Mesendoderm (in vitro differentiated cells): ENCODE results near the gene PTCH2.

Experiments
- DNase-seq: peaks from one replicate; pipeline ENCODE4 v3.0.0; 2013
- H2AK5ac ChIP-seq: 2 replicates; pipeline ENCODE4 v1.6.1; 2013; ENCODE audit warnings: low read length, inconsistent platforms
- H2BK120ac ChIP-seq: 2 replicates; pipeline ENCODE4 v1.6.1; 2013; ENCODE audit warnings: low read depth, mild to moderate bottlenecking, low read length, moderate library complexity, mixed read lengths
- H2BK15ac ChIP-seq: replicated peaks from 2 replicates; pipeline ENCODE4 v1.6.1; 2013; ENCODE audit warnings: low read depth, mild to moderate bottlenecking, moderate library complexity
- H2BK5ac ChIP-seq: 2 replicates; pipeline ENCODE4 v1.6.1; 2013; ENCODE audit warnings: low read length, inconsistent platforms
- H3K18ac ChIP-seq: 2 replicates; pipeline ENCODE4 v1.6.1; 2013; ENCODE audit warnings: mild to moderate bottlenecking, low read length, mixed read lengths
- H3K23ac ChIP-seq: one replicate; pipeline ENCODE4 v1.6.1; 2013; ENCODE audit warnings: low read length
- H3K27ac ChIP-seq: 2 replicates; pipeline ENCODE4 v1.5.1; 2013; ENCODE audit warnings: low read depth, mild to moderate bottlenecking, inconsistent platforms, low read length, moderate library complexity
- H3K27me3 ChIP-seq: 2 replicates; pipeline ENCODE4 v1.6.1; 2013; ENCODE audit warnings: low read length, control low read depth, mild to moderate bottlenecking, inconsistent platforms; ENCODE audit not compliant: insufficient read depth, poor library complexity
- H3K36me3 ChIP-seq: 2 replicates; pipeline ENCODE4 v1.6.1; 2013; ENCODE audit warnings: low read length, inconsistent platforms; ENCODE audit not compliant: control insufficient read depth, insufficient read depth
- H3K4ac ChIP-seq: one replicate; pipeline ENCODE4 v1.6.1; 2013; ENCODE audit warnings: low read depth, mild to moderate bottlenecking, low read length, moderate library complexity
- H3K4me1 ChIP-seq: 2 replicates; pipeline ENCODE4 v1.6.1; 2013; ENCODE audit warnings: low read depth, low read length, inconsistent platforms; ENCODE audit not compliant: control insufficient read depth
- H3K4me2 ChIP-seq: 2 replicates; pipeline ENCODE4 v1.6.1; 2013; ENCODE audit warnings: low read length
- H3K4me3 ChIP-seq: 2 replicates; pipeline ENCODE4 v1.5.1; 2013; ENCODE audit warnings: mild to moderate bottlenecking, low read length
- H3K56ac ChIP-seq: one replicate; pipeline ENCODE4 v1.6.1; 2013; ENCODE audit warnings: low read length
- H3K79me1 ChIP-seq: 2 replicates; pipeline ENCODE4 v1.6.1; 2013; ENCODE audit warnings: low read length, inconsistent platforms
- H3K79me2 ChIP-seq: 2 replicates; pipeline ENCODE4 v1.6.1; 2013; ENCODE audit warnings: mild to moderate bottlenecking, low read length; ENCODE audit not compliant: control insufficient read depth, insufficient read depth
- H3K9ac ChIP-seq: 2 replicates; pipeline ENCODE4 v1.6.1; 2013; ENCODE audit warnings: low read length, inconsistent platforms
- H4K5ac ChIP-seq: one replicate; pipeline ENCODE4 v1.6.1; 2013; ENCODE audit warnings: low read length
- H4K8ac ChIP-seq: one replicate; pipeline ENCODE4 v1.6.1; 2013; ENCODE audit warnings: low read depth, mild to moderate bottlenecking, control low read depth, low read length, moderate library complexity
- WGBS: extraction: QIAGEN DNeasy Blood & Tissue Kit; methylation state at CpG from one replicate; pipeline ENCODE4 v1.1.7; 2013; ENCODE audit warnings: low lambda C conversion rate, missing lambda C conversion rate; ENCODE audit not compliant: insufficient coverage; ENCODE audit errors: extremely low coverage; 5-methylcytosine and 5-hydroxymethylcytosine counted together

PTCH2 gene

GRCh38 chr1:44808063-44808937 lies 34.8 kb downstream of the PTCH2 start, which contains the start of gene BTBD19:
Gene BTBD19 (plus strand): TSS chr1:44808523. CDS start chr1:44808821, 298 bp downstream.
- Histone ChIP-seq H3K4me1 (peaks cover 23% of the 10 kb centered on the region), H3K4me2 (peak within 1 kb of the TSS; percentile 19)

GRCh38 chr1:44807364-44808062 lies 35.5 kb downstream of the PTCH2 start:
- Histone ChIP-seq H3K36me3 (no peaks in the 10 kb centered on the region), H3K27me3 (no peaks in the 10 kb centered on the region), H3K23ac (no peak overlapping the region), H3K18ac (peak overlapping the region; percentile 52), H4K5ac (no peak overlapping the region), H2BK120ac (peak overlapping the region; percentile 10), H2BK15ac (no peak overlapping the region), H4K8ac (no peak overlapping the region), H3K27ac (peak overlapping the region; percentile 96), H3K9ac (peak overlapping the region; percentile 58), H3K79me2 (no peaks in the 10 kb centered on the region), H3K4ac (peak overlapping the region; percentile 19), H2BK5ac (peak overlapping the region; percentile 66), H2AK5ac (peak overlapping the region; percentile 3), H3K4me1 (peaks cover 23% of the 10 kb centered on the region), H3K79me1 (no peaks in the 10 kb centered on the region), H3K56ac (peak overlapping the region; percentile 69), H3K4me2 (no peak overlapping the region), H3K4me3 (no peak overlapping the region)
- WGBS = no CpG with 5 or more reads among the region's 16 CpGs
- peak; percentile 100 for DNase-seq

More at GRCh38 chr1:44808063-44808937, 34.8 kb downstream of the PTCH2 start, which contains the start of gene BTBD19:
- H2AK5ac ChIP-seq = peak within 1 kb of the TSS; percentile 44
- no peak within 1 kb of the TSS for H2BK15ac ChIP-seq
- peak within 1 kb of the TSS; percentile 62 for H3K4ac ChIP-seq
- no peaks in the 10 kb centered on the region for H3K79me1 ChIP-seq
- peak within 1 kb of the TSS; percentile 52 for H3K18ac ChIP-seq
- peak within 1 kb of the TSS; percentile 48 for H3K23ac ChIP-seq
- no peaks in the 10 kb centered on the region for H3K27me3 ChIP-seq
- peak within 1 kb of the TSS; percentile 82 for H2BK5ac ChIP-seq
- H4K5ac ChIP-seq = no peak within 1 kb of the TSS
- DNase-seq = peak; percentile 96
- no CpG with 5 or more reads among the region's 23 CpGs for WGBS
- peak within 1 kb of the TSS; percentile 7 for H4K8ac ChIP-seq
- no peaks in the 10 kb centered on the region for H3K36me3 ChIP-seq
- H3K79me2 ChIP-seq = no peaks in the 10 kb centered on the region
- peak within 1 kb of the TSS; percentile 46 for H2BK120ac ChIP-seq
- peak within 1 kb of the TSS; percentile 94 for H3K56ac ChIP-seq
- peak within 1 kb of the TSS; percentile 96 for H3K27ac ChIP-seq
- peak within 1 kb of the TSS; percentile 68 for H3K9ac ChIP-seq
- H3K4me3 ChIP-seq = no peak within 1 kb of the TSS

- peak within 1 kb of the TSS; percentile 58 for H3K9ac ChIP-seq
- peak within 1 kb of the TSS; percentile 96 for H3K27ac ChIP-seq
- H3K4me2 ChIP-seq = no peak within 1 kb of the TSS
- WGBS = no CpG with 5 or more reads among the region's 7 CpGs
- H3K79me1 ChIP-seq = peaks cover 2% of the 10 kb centered on the region
- H3K4me3 ChIP-seq = no peak within 1 kb of the TSS
- H3K4me1 ChIP-seq = peaks cover 23% of the 10 kb centered on the region
- H3K79me2 ChIP-seq = no peaks in the 10 kb centered on the region
- no peaks in the 10 kb centered on the region for H3K36me3 ChIP-seq
- H3K18ac ChIP-seq = peak within 1 kb of the TSS; percentile 52
- no peaks in the 10 kb centered on the region for H3K27me3 ChIP-seq
- H2AK5ac ChIP-seq = peak within 1 kb of the TSS; percentile 29
- H2BK15ac ChIP-seq = no peak within 1 kb of the TSS
- peak within 1 kb of the TSS; percentile 66 for H2BK5ac ChIP-seq
- no peak within 1 kb of the TSS for H4K5ac ChIP-seq
- H2BK120ac ChIP-seq = peak within 1 kb of the TSS; percentile 10
- H4K8ac ChIP-seq = no peak within 1 kb of the TSS
- DNase-seq = no peak
- peak within 1 kb of the TSS; percentile 19 for H3K4ac ChIP-seq
- H3K56ac ChIP-seq = peak within 1 kb of the TSS; percentile 73
- H3K23ac ChIP-seq = peak within 1 kb of the TSS; percentile 48
These were observed 36.2 kb downstream of the PTCH2 start, which contains the start of gene DYNLT4 for GRCh38 chr1:44806704-44807363. Gene DYNLT4 (minus strand): TSS chr1:44807351. CDS start chr1:44806668, 683 bp downstream.

GRCh38 chr1:44806025-44806703 lies 36.9 kb downstream of the PTCH2 start:
- no peak for DNase-seq
- Histone ChIP-seq H3K27ac (peak overlapping the region; percentile 96), H4K5ac (no peak overlapping the region), H3K27me3 (no peaks in the 10 kb centered on the region), H3K23ac (no peak overlapping the region), H3K56ac (no peak overlapping the region), H2AK5ac (no peak overlapping the region), H3K4me3 (no peak overlapping the region), H3K9ac (no peak overlapping the region), H4K8ac (no peak overlapping the region), H3K4me1 (peaks cover 23% of the 10 kb centered on the region), H3K4me2 (no peak overlapping the region), H3K18ac (no peak overlapping the region), H2BK15ac (no peak overlapping the region), H2BK5ac (no peak overlapping the region), H3K4ac (no peak overlapping the region), H3K79me1 (peaks cover 3% of the 10 kb centered on the region), H3K36me3 (no peaks in the 10 kb centered on the region), H3K79me2 (no peaks in the 10 kb centered on the region), H2BK120ac (no peak overlapping the region)
- WGBS = no CpG with 5 or more reads among the region's 70 CpGs

- no peaks in the 10 kb centered on the region for H3K79me2 ChIP-seq
- H3K4me3 ChIP-seq = no peak overlapping the region
- H4K8ac ChIP-seq = no peak overlapping the region
- no peaks in the 10 kb centered on the region for H3K36me3 ChIP-seq
- no peak overlapping the region for H3K23ac ChIP-seq
- H3K9ac ChIP-seq = no peak overlapping the region
- H2BK5ac ChIP-seq = no peak overlapping the region
- peaks cover 23% of the 10 kb centered on the region for H3K4me1 ChIP-seq
- H3K18ac ChIP-seq = no peak overlapping the region
- no peak overlapping the region for H3K27ac ChIP-seq
- DNase-seq = no peak
- no peak overlapping the region for H2BK15ac ChIP-seq
- no peak overlapping the region for H4K5ac ChIP-seq
- H3K56ac ChIP-seq = no peak overlapping the region
- H3K79me1 ChIP-seq = peaks cover 7% of the 10 kb centered on the region
- H2AK5ac ChIP-seq = no peak overlapping the region
- no CpG with 5 or more reads among the region's 20 CpGs for WGBS
- H2BK120ac ChIP-seq = no peak overlapping the region
- no peak overlapping the region for H3K4me2 ChIP-seq
- H3K4ac ChIP-seq = no peak overlapping the region
- no peaks in the 10 kb centered on the region for H3K27me3 ChIP-seq
These were observed 37.6 kb downstream of the PTCH2 start for GRCh38 chr1:44805311-44806024.
